ENCODE results near the gene MS4A6A. TPM values are rescaled to one million over a fixed set of nuclear protein-coding genes. Genes with fewer than 3 reads are reported as not detected.

The MS4A6A gene
- polyA plus RNA-seq, 1 experiment = not detected

GRCh38 chr11:60214386-60214785 lies 31.5 kb upstream of the MS4A6A start:
- CTCF ChIA-PET = no interaction called here
- no peak for DNase-seq (ENCODE audit: low read depth)
- POLR2A ChIA-PET = no interaction called here
- Histone ChIP-seq H3K27me3 (ENCODE audit: control insufficient read depth, insufficient read depth, low read length) (no peaks in the 10 kb centered on the region), H3K36me3 (ENCODE audit: control insufficient read depth, insufficient read depth, low read length) (no peaks in the 10 kb centered on the region), H3K4me3 (ENCODE audit: low read depth, low read length) (no peak overlapping the region)
- no peak for TF ChIP-seq CTCF (IDR thresholded peaks at IDR 0.05; ENCODE audit: insufficient read depth, low read depth, low read length)

DNA sequence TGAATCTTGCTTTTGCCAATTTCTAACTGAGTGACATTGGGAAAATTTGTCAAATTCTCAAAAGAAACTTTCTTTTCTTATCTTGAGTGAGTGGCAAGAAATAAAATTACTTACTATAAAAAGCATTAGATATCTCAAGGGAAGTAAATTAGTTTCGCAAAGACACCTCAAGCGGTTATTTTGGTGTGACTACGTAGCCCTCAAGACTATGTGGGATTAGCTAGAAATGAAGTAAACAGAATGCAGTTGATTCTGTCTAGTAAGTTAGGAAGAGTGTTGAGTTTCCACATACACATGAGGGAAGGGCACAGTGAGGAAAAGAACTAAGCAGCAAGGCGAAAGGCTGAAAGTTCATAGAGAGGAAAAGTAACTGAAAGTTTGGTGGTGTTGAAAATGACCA lies 28.3 kb upstream of the MS4A6A start:
- POLR2A ChIA-PET = no interaction called here
- no peak overlapping the region for H3K4me3 ChIP-seq (ENCODE audit: low read depth, low read length)
- no peaks in the 10 kb centered on the region for H3K36me3 ChIP-seq (ENCODE audit: control insufficient read depth, insufficient read depth, low read length)
- CTCF ChIA-PET = no interaction called here
- TF ChIP-seq CTCF (IDR thresholded peaks at IDR 0.05; ENCODE audit: insufficient read depth, low read depth, low read length) = no peak
- no peak for DNase-seq (ENCODE audit: low read depth)
- H3K27me3 ChIP-seq (ENCODE audit: control insufficient read depth, insufficient read depth, low read length) = no peaks in the 10 kb centered on the region

DNA sequence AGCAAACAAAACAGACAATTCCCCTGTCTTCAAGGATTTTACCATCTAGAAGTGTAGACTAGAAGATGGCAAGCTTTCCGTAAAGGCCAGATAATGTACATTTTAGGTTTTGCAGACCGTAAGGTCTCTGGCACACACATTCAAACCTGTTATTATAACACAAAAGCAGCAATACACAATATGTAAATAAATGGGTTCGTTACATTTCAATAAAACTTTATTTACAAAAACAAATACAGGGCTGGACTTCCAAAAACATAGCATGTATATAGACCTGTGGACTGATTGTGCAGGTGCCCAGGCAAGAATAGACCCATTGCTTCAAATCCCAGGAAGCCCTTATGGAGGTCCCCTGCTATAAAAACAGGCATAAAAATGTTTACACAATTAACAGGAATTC lies 27.1 kb upstream of the MS4A6A start:
- TF ChIP-seq CTCF (IDR thresholded peaks at IDR 0.05; ENCODE audit: insufficient read depth, low read depth, low read length) = no peak
- H3K36me3 ChIP-seq (ENCODE audit: control insufficient read depth, insufficient read depth, low read length) = no peaks in the 10 kb centered on the region
- ChIA-PET CTCF (no interaction called here), POLR2A (no interaction called here)
- no peak for DNase-seq (ENCODE audit: low read depth)
- H3K27me3 ChIP-seq (ENCODE audit: control insufficient read depth, insufficient read depth, low read length) = no peaks in the 10 kb centered on the region
- no peak overlapping the region for H3K4me3 ChIP-seq (ENCODE audit: low read depth, low read length)

GRCh38 chr11:60208951-60209350 lies 26.1 kb upstream of the MS4A6A start:
- ChIA-PET POLR2A (no interaction called here), CTCF (no interaction called here)
- no peaks in the 10 kb centered on the region for H3K36me3 ChIP-seq (ENCODE audit: control insufficient read depth, insufficient read depth, low read length)
- no peaks in the 10 kb centered on the region for H3K27me3 ChIP-seq (ENCODE audit: control insufficient read depth, insufficient read depth, low read length)
- no peak for TF ChIP-seq CTCF (IDR thresholded peaks at IDR 0.05; ENCODE audit: insufficient read depth, low read depth, low read length)
- no peak for DNase-seq (ENCODE audit: low read depth)
- H3K4me3 ChIP-seq (ENCODE audit: low read depth, low read length) = no peak overlapping the region

DNA sequence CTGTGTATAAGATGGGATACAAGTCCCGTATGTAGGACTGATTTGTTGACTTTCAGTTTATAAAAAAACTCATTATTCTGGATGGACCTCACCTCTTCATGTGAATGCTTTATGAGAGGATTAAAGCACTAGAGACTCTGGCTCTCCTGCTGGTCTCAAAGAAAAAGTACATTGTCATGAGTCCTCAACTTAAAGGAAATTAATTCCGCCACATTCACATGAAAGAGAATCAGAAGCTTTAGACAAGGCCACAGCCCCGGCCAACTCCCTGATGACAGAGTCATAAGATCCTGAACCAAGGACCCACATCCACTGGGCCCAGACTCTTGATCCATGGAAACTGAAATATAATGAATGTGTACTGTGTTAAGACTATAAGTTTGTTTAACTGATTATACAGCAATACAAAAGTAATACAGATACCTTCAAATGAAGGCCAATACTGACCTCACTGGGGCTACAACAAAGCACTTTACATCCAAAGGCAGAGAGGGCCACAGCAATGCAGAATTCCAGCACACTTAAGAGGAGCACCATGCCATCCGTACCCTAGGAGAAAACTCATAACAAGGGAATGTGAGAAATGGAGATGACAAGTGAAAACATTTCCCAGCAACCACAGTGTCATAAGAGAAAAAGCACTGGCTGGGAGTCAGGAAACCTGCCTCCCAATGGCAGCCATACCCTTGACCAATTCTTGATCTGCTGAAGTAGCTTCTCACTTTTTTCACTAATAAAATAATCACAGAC lies 25.4 kb upstream of the MS4A6A start:
- ChIA-PET POLR2A (no interaction called here), CTCF (interaction anchor here (1.0 kb wide), 1 partner anchor 8 kb away, joined by 3 read pairs; no protein-coding TSS in a partner anchor)
- TF ChIP-seq CTCF (IDR thresholded peaks at IDR 0.05; ENCODE audit: insufficient read depth, low read depth, low read length) = no peak
- H3K4me3 ChIP-seq (ENCODE audit: low read depth, low read length) = no peak overlapping the region
- H3K27me3 ChIP-seq (ENCODE audit: control insufficient read depth, insufficient read depth, low read length) = no peaks in the 10 kb centered on the region
- H3K36me3 ChIP-seq (ENCODE audit: control insufficient read depth, insufficient read depth, low read length) = no peaks in the 10 kb centered on the region
- DNase-seq (ENCODE audit: low read depth) = no peak
